ENCODE results near the gene CAMK1.

GRCh38 chr3:9812870-9813483, 43.2 kb upstream of the CAMK1 start:
- TF ChIP-seq GATA2 (IDR thresholded peaks at IDR 0.05; ENCODE audit: low read depth, low read length): no peak
- TF ChIP-seq GATA3 (IDR thresholded peaks at IDR 0.05; ENCODE audit: low read depth, low read length): no peak
